Kidney (tissue), 14 donors: ENCODE measurements around the gene ZNF831. TPM values are rescaled to one million over a fixed set of nuclear protein-coding genes. Genes with fewer than 3 reads are reported as not detected.
A peak's percentile ranks its signal among the peaks of the same experiment; 100 is the strongest.

Source experiments
- DNase-seq, 5 donors: peaks; one replicate each; pipeline ENCODE4 v3.0.0-alpha.2; 2013 to 2020
- FAIRE-seq: peaks from 2 replicates; lab custom pipeline; 2012; peaks lifted over from hg19 to GRCh38; lab: Jason Lieb, UNC
- H3K27ac ChIP-seq, 2 donors: one replicate each; pipeline ENCODE4 v1.7.0; 2013; ENCODE audit warnings: low read depth in 2 of 2, low read length in 2 of 2, inconsistent platforms in 1 of 2
- H3K27me3 ChIP-seq: one replicate; pipeline ENCODE4 v1.7.1; 2013; ENCODE audit warnings: low read length, inconsistent platforms; ENCODE audit not compliant: control insufficient read depth, insufficient read depth
- H3K36me3 ChIP-seq, 3 donors: one replicate each; pipeline versions ENCODE4 v1.7.0 to v1.7.1; 2013; ENCODE audit warnings: low read length in 3 of 3, control low read depth in 1 of 3, inconsistent platforms in 1 of 3; ENCODE audit not compliant: insufficient read depth in 3 of 3, control insufficient read depth in 2 of 3
- H3K4me1 ChIP-seq, 3 donors: one replicate each; pipeline versions ENCODE4 v1.7.0 to v1.7.1; 2013; ENCODE audit warnings: low read length in 3 of 3, inconsistent platforms in 1 of 3, low read depth in 1 of 3; ENCODE audit not compliant: control insufficient read depth in 2 of 3, insufficient read depth in 2 of 3
- H3K4me3 ChIP-seq, 3 donors: one replicate each; pipeline versions ENCODE4 v1.7.0 to v1.8.1; 2013; ENCODE audit warnings: low read length in 3 of 3, control low read depth in 1 of 3, inconsistent platforms in 1 of 3
- H3K9ac ChIP-seq, 3 donors: one replicate each; pipeline versions ENCODE4 v1.7.0 to v1.7.1; 2013; ENCODE audit warnings: low read length in 3 of 3, control low read depth in 1 of 3, inconsistent platforms in 1 of 3
- H3K9me3 ChIP-seq, 3 donors: one replicate each; pipeline versions ENCODE4 v1.7.0 to v1.7.1; 2013; ENCODE audit warnings: low read length in 3 of 3, control low read depth in 1 of 3, inconsistent platforms in 1 of 3; ENCODE audit not compliant: control insufficient read depth in 2 of 3, insufficient read depth in 1 of 3
- CTCF ChIP-seq: IDR thresholded peaks from 3 replicates; pipeline ENCODE4 v1.5.1; 2012; ENCODE audit warnings: mild to moderate bottlenecking, moderate library complexity, borderline replicate concordance; ENCODE audit not compliant: insufficient read depth; ENCODE audit errors: extremely low read depth
- intact Hi-C: fragments of 100-400 bp; cut with DNase I; formaldehyde crosslinking; loops from one replicate; pipeline ENCODE4 v1.11.1; 2022
- polyA plus RNA-seq: library from polyadenylated mRNA; stranded (reverse); fragments of 350-450 nt; fragmentation: Illumina TruSeq; extraction: RNeasy Lipid Tissue Mini Kit (QIAGEN cat#74804); gene quantifications from one replicate; pipeline ENCODE4 v1.2.3, GENCODE V29; 2014; ENCODE audit warnings: low read depth, low replicate concordance; ENCODE audit not compliant: insufficient read depth
- total RNA-seq: library from RNA; stranded (reverse); fragmentation: NEBNext Ultra II Directional; extraction: Animal tissue kit (Norgen Biotek cat#: 25700); gene quantifications from one replicate; pipeline ENCODE4 v1.2.1, GENCODE V29; 2021
- donor health status: control.
- donor health status: control.
- donor health status: control.
- donor health status: control.
- donor health status: control.
- donor health status: DM: yes; HTN: yes; CAD: no.
- donor health status: Normal renal cell carcinoma (clear cell type).

Gene ZNF831
- total and polyA plus RNA-seq, 2 donors from 2014 or later = 0.04 to 1.9 TPM

GRCh38 chr20:59193325-59193724 lies 29.7 kb downstream of the ZNF831 start:
- TF ChIP-seq CTCF = no peak
- intact Hi-C loops = no loop called here
- DNase-seq (peak in 2 of 5 donors; percentile 5 to 63), FAIRE-seq (no peak)
- Histone ChIP-seq H3K36me3 (no peaks in the 10 kb centered on the region), H3K27me3 (no peaks in the 10 kb centered on the region), H3K27ac (no peak overlapping the region), H3K9ac (no peak overlapping the region), H3K9me3 (no peaks in the 10 kb centered on the region), H3K4me1 (no peaks in the 10 kb centered on the region), H3K4me3 (no peak overlapping the region)

- Histone ChIP-seq H3K9me3 (no peaks in the 10 kb centered on the region), H3K36me3 (no peaks in the 10 kb centered on the region), H3K27ac (no peak overlapping the region), H3K4me3 (no peak overlapping the region), H3K4me1 (no peaks in the 10 kb centered on the region), H3K9ac (no peak overlapping the region), H3K27me3 (no peaks in the 10 kb centered on the region)
- DNase-seq = peak in 2 of 5 donors; percentile 4 to 59
- no peak for FAIRE-seq
- TF ChIP-seq CTCF = no peak
- intact Hi-C loops = no loop called here
Observed at GRCh38 chr20:59194023-59194935, 30.7 kb downstream of the ZNF831 start.

GRCh38 chr20:59195316-59195993 lies 31.8 kb downstream of the ZNF831 start:
- Histone ChIP-seq H3K36me3 (no peaks in the 10 kb centered on the region), H3K27me3 (no peaks in the 10 kb centered on the region), H3K27ac (no peak overlapping the region), H3K4me3 (no peak overlapping the region), H3K9ac (no peak overlapping the region), H3K9me3 (peaks cover 0 to 4% (median 0%) of the 10 kb centered on the region in 3 donors), H3K4me1 (no peaks in the 10 kb centered on the region)
- DNase-seq (no peak), FAIRE-seq (no peak)
- no peak for TF ChIP-seq CTCF
- intact Hi-C loops = no loop called here
